IMR-90 (cell line): ENCODE results near the gene POLD1. TPM values are rescaled to one million over a fixed set of nuclear protein-coding genes. Genes with fewer than 3 reads are reported as not detected.

Experiments used
- ATAC-seq: fragments of 200-7000 bp; cut with Tn5 transposase; 2 replicates; pipeline ENCODE4 v1.9.1; 2020; ENCODE audit warnings: low read depth, mild to moderate bottlenecking, moderate library complexity
- BruUV-seq: library from RNA; stranded (reverse); fragments of 400-500 nt; replicated peaks from 2 replicates; lab custom pipeline; 2021; lab: Mats Ljungman, UMichigan
- CTCF ChIA-PET: fragments of 300-600 bp; formaldehyde crosslinking; extraction: SDS; loops from one replicate; lab custom pipeline; 2021; ENCODE audit warnings: antibody characterized with exemption; lab: Yijun Ruan, JAX
- POLR2A ChIA-PET: fragments of 300-600 bp; sonication (Branson Sonifier 250); formaldehyde crosslinking; loops from one replicate; lab custom pipeline; 2022; ENCODE audit warnings: antibody characterized with exemption; ENCODE audit not compliant: unreplicated experiment; lab: Charles Lee
- DNase-seq: peaks from one replicate; pipeline ENCODE4 v3.0.0; 2013
- H2AFZ ChIP-seq: replicated peaks from 2 replicates; pipeline ENCODE3; 2013; ENCODE audit warnings: low read length, mild to moderate bottlenecking; ENCODE audit not compliant: poor library complexity
- H2AK5ac ChIP-seq: 2 replicates; pipeline ENCODE4 v1.6.1; 2013; ENCODE audit warnings: low read depth, low read length, inconsistent platforms
- H2AK9ac ChIP-seq: replicated peaks from 2 replicates; pipeline ENCODE3; 2013; ENCODE audit warnings: mild to moderate bottlenecking, low read depth, low read length, moderate library complexity; ENCODE audit not compliant: poor library complexity
- H2BK120ac ChIP-seq: 2 replicates; pipeline ENCODE4 v1.6.1; 2013; ENCODE audit warnings: low read depth, low read length, inconsistent platforms
- H2BK15ac ChIP-seq: 3 replicates; pipeline ENCODE4 v1.6.1; 2013; ENCODE audit warnings: low read depth, low read length, inconsistent platforms
- H2BK20ac ChIP-seq: 2 replicates; pipeline ENCODE4 v1.6.1; 2013; ENCODE audit warnings: low read depth, mild to moderate bottlenecking, inconsistent platforms, low read length, moderate library complexity
- H2BK5ac ChIP-seq: 2 replicates; pipeline ENCODE4 v1.6.1; 2013; ENCODE audit warnings: mild to moderate bottlenecking, low read depth, low read length, inconsistent platforms; ENCODE audit not compliant: poor library complexity, severe bottlenecking
- H3K14ac ChIP-seq: replicated peaks from 2 replicates; pipeline ENCODE4 v1.6.1; 2013; ENCODE audit warnings: low read depth, low read length, inconsistent platforms
- H3K18ac ChIP-seq: 2 replicates; pipeline ENCODE4 v1.6.1; 2013; ENCODE audit warnings: low read depth, low read length, control low read depth
- H3K23ac ChIP-seq: 2 replicates; pipeline ENCODE4 v1.6.1; 2013; ENCODE audit warnings: low read depth, low read length, inconsistent platforms
- H3K27ac ChIP-seq: 2 replicates; pipeline ENCODE4 v1.5.1; 2013; ENCODE audit warnings: mild to moderate bottlenecking, control low read depth, low read length; ENCODE audit not compliant: insufficient read depth
- H3K27me3 ChIP-seq: 2 replicates; pipeline ENCODE4 v1.6.1; 2013; ENCODE audit warnings: low read length; ENCODE audit not compliant: control insufficient read depth, insufficient read depth
- H3K36me3 ChIP-seq: 2 replicates; pipeline ENCODE4 v1.6.1; 2013; ENCODE audit warnings: low read length, mixed read lengths; ENCODE audit not compliant: control insufficient read depth, insufficient read depth
- H3K4ac ChIP-seq: 2 replicates; pipeline ENCODE4 v1.6.1; 2013; ENCODE audit warnings: low read depth, low read length, inconsistent platforms
- H3K4me1 ChIP-seq: 2 replicates; pipeline ENCODE4 v1.6.1; 2013; ENCODE audit warnings: low read length, mixed read lengths; ENCODE audit not compliant: control insufficient read depth, insufficient read depth
- H3K4me2 ChIP-seq: 2 replicates; pipeline ENCODE4 v1.6.1; 2013; ENCODE audit warnings: low read depth, mild to moderate bottlenecking, control low read depth, low read length, moderate library complexity
- H3K4me3 ChIP-seq: 2 replicates; pipeline ENCODE4 v1.5.1; 2013; ENCODE audit warnings: low read depth, mild to moderate bottlenecking, control low read depth, low read length, moderate library complexity; ENCODE audit not compliant: insufficient read depth
- H3K56ac ChIP-seq: 2 replicates; pipeline ENCODE4 v1.6.1; 2013; ENCODE audit warnings: low read length, inconsistent platforms; ENCODE audit not compliant: insufficient read depth; ENCODE audit errors: extremely low read depth
- H3K79me1 ChIP-seq, 2 experiments: 2 replicates each; pipeline ENCODE4 v1.6.1; 2013; ENCODE audit warnings: low read length in 2 of 2, inconsistent platforms in 1 of 2, low read depth in 1 of 2
- H3K9ac ChIP-seq: 2 replicates; pipeline ENCODE4 v1.6.1; 2013; ENCODE audit warnings: low read depth, low read length, control low read depth
- H3K9me1 ChIP-seq: 2 replicates; pipeline ENCODE4 v1.6.1; 2013; ENCODE audit warnings: low read length, inconsistent platforms; ENCODE audit not compliant: insufficient read depth
- H3K9me3 ChIP-seq: 2 replicates; pipeline ENCODE4 v1.6.1; 2013; ENCODE audit warnings: low read length; ENCODE audit not compliant: control insufficient read depth, insufficient read depth
- H4K20me1 ChIP-seq: 2 replicates; pipeline ENCODE4 v1.6.1; 2013; ENCODE audit warnings: low read length, inconsistent platforms; ENCODE audit not compliant: insufficient read depth
- H4K5ac ChIP-seq: 2 replicates; pipeline ENCODE4 v1.6.1; 2013; ENCODE audit warnings: mild to moderate bottlenecking, low read depth, low read length, control low read depth
- H4K8ac ChIP-seq, 2 experiments: 2 replicates each; pipeline ENCODE4 v1.6.1; 2013; ENCODE audit warnings: low read depth in 2 of 2, low read length in 2 of 2, control low read depth in 1 of 2, inconsistent platforms in 1 of 2
- H4K91ac ChIP-seq: 2 replicates; pipeline ENCODE4 v1.6.1; 2013; ENCODE audit warnings: low read depth, low read length, inconsistent platforms; ENCODE audit not compliant: insufficient read depth
- CEBPB ChIP-seq: IDR thresholded peaks from 2 replicates; pipeline ENCODE4 v1.6.1; 2012; ENCODE audit warnings: low read depth, low read length, improper control_type of control experiment
- CHD1 ChIP-seq: IDR thresholded peaks from 2 replicates; pipeline ENCODE4 v1.6.1; 2012; ENCODE audit warnings: low read depth, low read length, improper control_type of control experiment
- FOS ChIP-seq: fragments of 150-350 bp; IDR thresholded peaks from 2 replicates; pipeline ENCODE4 v1.6.1; 2016; ENCODE audit warnings: low read depth, low read length
- MAFK ChIP-seq: IDR thresholded peaks from 2 replicates; pipeline ENCODE4 v1.6.1; 2012; ENCODE audit warnings: low read depth, low read length, improper control_type of control experiment
- MAZ ChIP-seq: IDR thresholded peaks from 2 replicates; pipeline ENCODE4 v1.6.1; 2012; ENCODE audit warnings: low read depth, mild to moderate bottlenecking, low read length, improper control_type of control experiment, moderate library complexity, borderline replicate concordance
- MXI1 ChIP-seq: IDR thresholded peaks from 2 replicates; pipeline ENCODE4 v1.6.1; 2012; ENCODE audit warnings: low read depth, mild to moderate bottlenecking, low read length, moderate library complexity, borderline replicate concordance
- NFE2L2 ChIP-seq: fragments of 150-350 bp; IDR thresholded peaks from 2 replicates; pipeline ENCODE4 v1.6.1; 2016; ENCODE audit warnings: low read depth, mild to moderate bottlenecking, low read length
- POLR2A ChIP-seq: IDR thresholded peaks from 2 replicates; pipeline ENCODE4 v1.6.1; 2012; ENCODE audit warnings: mild to moderate bottlenecking, low read depth, low read length
- RAD21 ChIP-seq: IDR thresholded peaks from 2 replicates; pipeline ENCODE4 v1.6.1; 2012; ENCODE audit warnings: low read length, improper control_type of control experiment
- RCOR1 ChIP-seq: IDR thresholded peaks from 2 replicates; pipeline ENCODE4 v1.6.1; 2012; ENCODE audit warnings: mild to moderate bottlenecking, low read length, improper control_type of control experiment; ENCODE audit not compliant: insufficient replicate concordance
- RFX5 ChIP-seq: IDR thresholded peaks from 2 replicates; pipeline ENCODE4 v1.8.0; 2012; ENCODE audit warnings: low read depth, mild to moderate bottlenecking, low read length, moderate library complexity
- SMC3 ChIP-seq: fragments of 150-350 bp; IDR thresholded peaks from 2 replicates; pipeline ENCODE4 v1.6.1; 2016; ENCODE audit warnings: low read depth, mild to moderate bottlenecking, antibody characterized with exemption, low read length, moderate library complexity
- WGBS, 2 experiments: methylation state at CpG; one replicate each; pipeline versions ENCODE4 v1.1.5 to v1.1.7; 2013; ENCODE audit warnings: missing lambda C conversion rate in 2 of 2; ENCODE audit not compliant: insufficient read length in 1 of 2; ENCODE audit errors: extremely low coverage in 2 of 2; 5-methylcytosine and 5-hydroxymethylcytosine counted together
- dilution Hi-C: fragments of 300-500 bp; cut with HindIII; formaldehyde crosslinking; loops from one replicate; pipeline ENCODE4 v1.14.3; 2018; ENCODE audit warnings: low sequenced_read_pairs; ENCODE audit not compliant: unreplicated experiment
- in situ Hi-C: fragments of 300-500 bp; cut with MboI; formaldehyde crosslinking; loops from 3 replicates; pipeline ENCODE4 v1.14.3; 2019; ENCODE audit warnings: low sequenced_read_pairs, inconsistent platforms, mixed read lengths
- intact Hi-C: fragments of 100-400 bp; cut with micrococcal nuclease; formaldehyde crosslinking; loops from 2 replicates; pipeline ENCODE4 v1.10.0; 2022
- polyA plus RNA-seq, 3 experiments: library from polyadenylated mRNA; depleted of rRNA; stranded (reverse); fragments of >200 nt; gene quantifications; 2 replicates each; pipeline ENCODE4 v1.2.3, GENCODE V29; 2012; ENCODE audit warnings: low replicate concordance in 1 of 3
- total RNA-seq: library from RNA; depleted of rRNA; stranded (reverse); fragments of >200 nt; gene quantifications from 2 replicates; pipeline ENCODE4 v1.2.3, GENCODE V29; 2012
- TF ChIP-seq, protein P1 (sequence below): fragments of 150-350 bp; IDR thresholded peaks from 2 replicates; pipeline ENCODE4 v1.6.1; 2016; ENCODE audit warnings: low read depth, mild to moderate bottlenecking, low read length, moderate library complexity, borderline replicate concordance
- TF ChIP-seq, protein P2 (sequence below): conservative IDR thresholded peaks from 2 replicates; pipeline ENCODE4 v1.5.1; 2012; ENCODE audit warnings: mild to moderate bottlenecking, low read depth, low read length, improper control_type of control experiment

POLD1 gene
- total and polyA plus RNA-seq, 2 of the 4 experiments (the other 2 are of a cell fraction): 13.8 to 28.9 TPM

DNA sequence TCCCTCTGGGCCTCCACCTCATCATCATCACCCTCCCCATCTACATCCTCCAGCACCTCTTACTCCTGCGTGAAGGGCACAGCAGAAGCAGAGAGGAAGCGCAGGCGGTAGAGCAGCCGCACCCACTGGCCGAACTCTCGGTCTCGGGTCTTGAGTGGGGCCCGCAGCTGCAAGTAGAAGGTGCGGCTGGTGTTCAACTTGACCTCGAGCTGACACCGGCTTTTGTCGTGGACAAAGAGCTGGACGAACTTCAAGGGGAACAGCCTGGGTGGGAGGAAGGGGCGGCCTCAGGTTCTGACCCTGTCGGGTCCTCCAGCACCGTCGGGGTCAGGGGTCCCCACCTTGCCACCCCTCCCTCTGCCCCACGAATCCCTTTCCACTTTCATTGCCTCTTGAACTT is 83.4 kb downstream of the POLD1 start:
- ChIA-PET POLR2A (no interaction called here), CTCF (no interaction called here)
- H3K56ac ChIP-seq: no peak overlapping the region
- no peak overlapping the region for H4K91ac ChIP-seq
- H3K9me1 ChIP-seq: no peaks in the 10 kb centered on the region
- H2AFZ ChIP-seq: no peak overlapping the region
- H3K9ac ChIP-seq: no peak overlapping the region
- DNase-seq: no peak
- H3K27ac ChIP-seq: no peak overlapping the region
- no peaks in the 10 kb centered on the region for H4K20me1 ChIP-seq
- H3K14ac ChIP-seq: no peak overlapping the region
- H3K9me3 ChIP-seq: no peaks in the 10 kb centered on the region
- dilution Hi-C loops: no loop called here
- 81% methylated on average over 7 of the region's 18 CpGs; no CpG with 5 or more reads in 1 of the 2 experiments for WGBS, 2 experiments
- no peak overlapping the region for H3K18ac ChIP-seq
- no peak overlapping the region for H2BK15ac ChIP-seq
- no peak overlapping the region for H3K4me2 ChIP-seq
- intact Hi-C loops: no loop called here
- H3K4ac ChIP-seq: no peak overlapping the region
- no peak overlapping the region for H3K23ac ChIP-seq
- no peak overlapping the region for H3K4me3 ChIP-seq
- ATAC-seq: no peak
- no TSS peak for BruUV-seq
- H3K36me3 ChIP-seq: no peaks in the 10 kb centered on the region
- H2BK5ac ChIP-seq: no peak overlapping the region
- no peak overlapping the region for H2BK120ac ChIP-seq
- H3K79me1 ChIP-seq: no peaks in the 10 kb centered on the region
- no peak for TF ChIP-seq MAFK
- TF ChIP-seq RCOR1: no peak
- no peak for TF ChIP-seq RFX5
- TF ChIP-seq CHD1: no peak
- no peak for TF ChIP-seq POLR2A
- no peak for TF ChIP-seq MXI1
- no peak for TF ChIP-seq SMC3
- TF ChIP-seq, protein P1, sequence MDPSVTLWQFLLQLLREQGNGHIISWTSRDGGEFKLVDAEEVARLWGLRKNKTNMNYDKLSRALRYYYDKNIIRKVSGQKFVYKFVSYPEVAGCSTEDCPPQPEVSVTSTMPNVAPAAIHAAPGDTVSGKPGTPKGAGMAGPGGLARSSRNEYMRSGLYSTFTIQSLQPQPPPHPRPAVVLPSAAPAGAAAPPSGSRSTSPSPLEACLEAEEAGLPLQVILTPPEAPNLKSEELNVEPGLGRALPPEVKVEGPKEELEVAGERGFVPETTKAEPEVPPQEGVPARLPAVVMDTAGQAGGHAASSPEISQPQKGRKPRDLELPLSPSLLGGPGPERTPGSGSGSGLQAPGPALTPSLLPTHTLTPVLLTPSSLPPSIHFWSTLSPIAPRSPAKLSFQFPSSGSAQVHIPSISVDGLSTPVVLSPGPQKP: no peak
- no peak for TF ChIP-seq MAZ
- TF ChIP-seq CEBPB: no peak
- TF ChIP-seq RAD21: no peak
- no peak for TF ChIP-seq FOS
- no peak for TF ChIP-seq NFE2L2
- TF ChIP-seq, protein P2, sequence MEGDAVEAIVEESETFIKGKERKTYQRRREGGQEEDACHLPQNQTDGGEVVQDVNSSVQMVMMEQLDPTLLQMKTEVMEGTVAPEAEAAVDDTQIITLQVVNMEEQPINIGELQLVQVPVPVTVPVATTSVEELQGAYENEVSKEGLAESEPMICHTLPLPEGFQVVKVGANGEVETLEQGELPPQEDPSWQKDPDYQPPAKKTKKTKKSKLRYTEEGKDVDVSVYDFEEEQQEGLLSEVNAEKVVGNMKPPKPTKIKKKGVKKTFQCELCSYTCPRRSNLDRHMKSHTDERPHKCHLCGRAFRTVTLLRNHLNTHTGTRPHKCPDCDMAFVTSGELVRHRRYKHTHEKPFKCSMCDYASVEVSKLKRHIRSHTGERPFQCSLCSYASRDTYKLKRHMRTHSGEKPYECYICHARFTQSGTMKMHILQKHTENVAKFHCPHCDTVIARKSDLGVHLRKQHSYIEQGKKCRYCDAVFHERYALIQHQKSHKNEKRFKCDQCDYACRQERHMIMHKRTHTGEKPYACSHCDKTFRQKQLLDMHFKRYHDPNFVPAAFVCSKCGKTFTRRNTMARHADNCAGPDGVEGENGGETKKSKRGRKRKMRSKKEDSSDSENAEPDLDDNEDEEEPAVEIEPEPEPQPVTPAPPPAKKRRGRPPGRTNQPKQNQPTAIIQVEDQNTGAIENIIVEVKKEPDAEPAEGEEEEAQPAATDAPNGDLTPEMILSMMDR: no peak
- in situ Hi-C loops: no loop called here
- H3K27me3 ChIP-seq: peaks cover 2% of the 10 kb centered on the region; the same call in 1 of the 2 replicates
- no peak overlapping the region for H4K8ac ChIP-seq
- no peaks in the 10 kb centered on the region for H3K4me1 ChIP-seq
- H4K5ac ChIP-seq: no peak overlapping the region
- no peak overlapping the region for H2BK20ac ChIP-seq
- no peak overlapping the region for H2AK9ac ChIP-seq
- no peak overlapping the region for H2AK5ac ChIP-seq
